ENCODE measurements around the gene GALNT12. TPM values are rescaled to one million over a fixed set of nuclear protein-coding genes. Genes with fewer than 3 reads are reported as not detected.

Gene GALNT12
- total RNA-seq, 1 experiment from 2014 or later: 14.8 TPM

DNA sequence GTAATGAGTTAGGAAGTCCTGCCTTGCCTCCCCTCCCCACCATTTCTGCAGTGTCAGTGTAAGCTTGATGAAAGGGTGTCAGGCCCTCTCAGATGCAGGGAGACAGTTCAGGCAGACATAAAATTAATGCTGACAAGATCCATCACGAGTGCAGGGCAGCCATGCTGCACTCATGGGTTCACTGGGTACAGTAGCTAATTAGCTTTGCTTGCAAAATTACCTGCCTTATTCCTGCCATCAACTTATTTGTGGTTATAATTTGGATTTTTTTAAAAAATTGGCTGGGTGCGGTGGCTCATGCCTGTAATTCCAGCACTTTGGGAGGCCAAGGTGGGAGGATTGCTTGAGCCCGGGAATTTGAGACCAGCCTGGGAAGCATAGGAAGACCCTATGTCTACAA is 17.9 kb downstream of the GALNT12 start:
- H3K9me2 ChIP-seq (replicated peaks; ENCODE audit: low read length): no peaks in the 10 kb centered on the region
- ATAC-seq (no peak), DNase-seq (no peak)
- H3K4me1 ChIP-seq (ENCODE audit: insufficient read depth, low read length): no peaks in the 10 kb centered on the region
- H2AFZ ChIP-seq (ENCODE audit: low read length): no peak overlapping the region
- H3K9me3 ChIP-seq (ENCODE audit: low read length): no peaks in the 10 kb centered on the region
- ChIA-PET POLR2A (ENCODE audit: unreplicated experiment) (no interaction called here), CTCF (no interaction called here)
- no TSS peak for BruUV-seq (replicated peaks)
- H3K27me3 ChIP-seq (ENCODE audit: low read length): no peaks in the 10 kb centered on the region
- H3K79me2 ChIP-seq (ENCODE audit: low read length): no peaks in the 10 kb centered on the region
- no peak overlapping the region for H3K4me3 ChIP-seq (ENCODE audit: low read length)
- H3F3A ChIP-seq (ENCODE audit: low read length, unreplicated experiment): no peaks in the 10 kb centered on the region
- H3K27ac ChIP-seq (ENCODE audit: low read length): no peak overlapping the region
- intact Hi-C loops (cut with micrococcal nuclease): no loop called here
- no peaks in the 10 kb centered on the region for H4K20me1 ChIP-seq (ENCODE audit: low read length)
- TF ChIP-seq CTCF (conservative IDR thresholded peaks at IDR 0.05; ENCODE audit: low read depth, low read length): no peak
- no peak for TF ChIP-seq EZH2phosphoT487 (IDR thresholded peaks at IDR 0.05; ENCODE audit: borderline replicate concordance, low read length)
- no peak for TF ChIP-seq EZH2 (IDR thresholded peaks at IDR 0.05; ENCODE audit: low read length, unreplicated experiment)
- H3K36me3 ChIP-seq (ENCODE audit: low read depth, low read length): no peaks in the 10 kb centered on the region
- H3K9ac ChIP-seq (ENCODE audit: low read length): no peak overlapping the region
- no peak overlapping the region for H3K4me2 ChIP-seq (ENCODE audit: low read length)

DNA sequence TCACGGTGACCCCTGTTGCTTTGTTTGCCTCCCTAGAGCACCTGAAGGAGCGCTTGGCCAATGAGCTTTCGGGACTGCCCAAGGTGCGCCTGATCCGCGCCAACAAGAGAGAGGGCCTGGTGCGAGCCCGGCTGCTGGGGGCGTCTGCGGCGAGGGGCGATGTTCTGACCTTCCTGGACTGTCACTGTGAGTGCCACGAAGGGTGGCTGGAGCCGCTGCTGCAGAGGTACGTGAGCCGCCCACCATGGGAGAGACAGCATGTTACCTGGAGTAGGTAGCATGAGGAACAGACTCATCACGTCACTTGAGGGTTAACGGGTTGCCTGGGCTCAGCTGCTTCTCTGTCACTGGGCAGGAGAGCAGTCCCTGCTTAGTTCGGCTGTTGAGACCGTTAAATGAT is 19.2 kb downstream of the GALNT12 start:
- Histone ChIP-seq H3K36me3 (ENCODE audit: low read depth, low read length) (no peaks in the 10 kb centered on the region), H3K9me3 (ENCODE audit: low read length) (no peaks in the 10 kb centered on the region), H3K4me1 (ENCODE audit: insufficient read depth, low read length) (no peaks in the 10 kb centered on the region), H4K20me1 (ENCODE audit: low read length) (no peaks in the 10 kb centered on the region), H3K27me3 (ENCODE audit: low read length) (no peaks in the 10 kb centered on the region), H3K4me3 (ENCODE audit: low read length) (no peak overlapping the region), H3F3A (ENCODE audit: low read length, unreplicated experiment) (no peaks in the 10 kb centered on the region), H3K4me2 (ENCODE audit: low read length) (no peak overlapping the region), H3K27ac (ENCODE audit: low read length) (no peak overlapping the region), H2AFZ (ENCODE audit: low read length) (no peak overlapping the region), H3K9me2 (replicated peaks; ENCODE audit: low read length) (no peaks in the 10 kb centered on the region), H3K9ac (ENCODE audit: low read length) (no peak overlapping the region), H3K79me2 (ENCODE audit: low read length) (no peaks in the 10 kb centered on the region)
- BruUV-seq (replicated peaks): no TSS peak
- ATAC-seq (no peak), DNase-seq (no peak)
- TF ChIP-seq EZH2 (IDR thresholded peaks at IDR 0.05; ENCODE audit: low read length, unreplicated experiment) (no peak), EZH2phosphoT487 (IDR thresholded peaks at IDR 0.05; ENCODE audit: borderline replicate concordance, low read length) (no peak), CTCF (conservative IDR thresholded peaks at IDR 0.05; ENCODE audit: low read depth, low read length) (no peak)
- POLR2A ChIA-PET (ENCODE audit: unreplicated experiment): no interaction called here
- CTCF ChIA-PET: no interaction called here
- intact Hi-C loops (cut with micrococcal nuclease): no loop called here

- Histone ChIP-seq H3K36me3 (ENCODE audit: low read depth, low read length) (no peaks in the 10 kb centered on the region), H3K9me2 (replicated peaks; ENCODE audit: low read length) (no peaks in the 10 kb centered on the region), H3K9ac (ENCODE audit: low read length) (no peak overlapping the region), H2AFZ (ENCODE audit: low read length) (no peak overlapping the region), H3K4me2 (ENCODE audit: low read length) (no peak overlapping the region), H4K20me1 (ENCODE audit: low read length) (no peaks in the 10 kb centered on the region), H3K4me1 (ENCODE audit: insufficient read depth, low read length) (no peaks in the 10 kb centered on the region), H3K4me3 (ENCODE audit: low read length) (no peak overlapping the region), H3K27me3 (ENCODE audit: low read length) (no peaks in the 10 kb centered on the region), H3K79me2 (ENCODE audit: low read length) (no peaks in the 10 kb centered on the region), H3K27ac (ENCODE audit: low read length) (no peak overlapping the region), H3K9me3 (ENCODE audit: low read length) (no peaks in the 10 kb centered on the region), H3F3A (ENCODE audit: low read length, unreplicated experiment) (no peaks in the 10 kb centered on the region)
- no TSS peak for BruUV-seq (replicated peaks)
- ChIA-PET CTCF (no interaction called here), POLR2A (ENCODE audit: unreplicated experiment) (no interaction called here)
- no peak for DNase-seq
- TF ChIP-seq EZH2phosphoT487 (IDR thresholded peaks at IDR 0.05; ENCODE audit: borderline replicate concordance, low read length) (no peak), CTCF (conservative IDR thresholded peaks at IDR 0.05; ENCODE audit: low read depth, low read length) (no peak), EZH2 (IDR thresholded peaks at IDR 0.05; ENCODE audit: low read length, unreplicated experiment) (no peak)
- no peak for ATAC-seq
- intact Hi-C loops (cut with micrococcal nuclease): no loop called here
Measured at GRCh38 chr9:98829766-98830165, 22.3 kb downstream of the GALNT12 start.
